Activated T-helper 1 cell treated with anti-CD3 and anti-CD28 coated beads, Interleukin-12 subunit alpha, Interleukin-12 subunit beta, Interleukin-2, Interleukin-4 antibody, amounts not matched to agents 30 ng/mL and 10 ng/mL and 1 ng/mL, durations not matched to agents 14 hours and 24 hours and 36 hours (primary cell): Measurements from ENCODE around the gene TTC21A. TPM values are rescaled to one million over a fixed set of nuclear protein-coding genes. Genes with fewer than 3 reads are reported as not detected.

ENCODE experiments used
- DNase-seq: peaks from one replicate; pipeline ENCODE4 v3.0.0; 2021; ENCODE audit warnings: low spot score
- H3K27ac Mint-ChIP-seq: one replicate; pipeline ENCODE4 v1.8.0; 2021; ENCODE audit warnings: mild to moderate bottlenecking, mixed read lengths
- H3K27me3 Mint-ChIP-seq: one replicate; pipeline ENCODE4 v1.8.0; 2022; ENCODE audit warnings: mild to moderate bottlenecking, moderate library complexity, mixed read lengths; ENCODE audit not compliant: insufficient read depth
- H3K36me3 Mint-ChIP-seq: one replicate; pipeline ENCODE4 v1.8.0; 2021; ENCODE audit warnings: low read depth, mixed read lengths
- H3K4me1 Mint-ChIP-seq: one replicate; pipeline ENCODE4 v1.8.0; 2021; ENCODE audit warnings: low read depth, mixed read lengths
- H3K4me3 Mint-ChIP-seq: one replicate; pipeline ENCODE4 v1.8.0; 2021; ENCODE audit warnings: mild to moderate bottlenecking, moderate library complexity, mixed read lengths
- H3K9me3 Mint-ChIP-seq: one replicate; pipeline ENCODE4 v1.8.0; 2021; ENCODE audit warnings: mixed read lengths
- intact Hi-C: fragments of 100-400 bp; cut with micrococcal nuclease; formaldehyde crosslinking; loops from one replicate; pipeline ENCODE4 v1.15.1; 2024
- total RNA-seq: library from RNA; stranded (reverse); gene quantifications from 2 replicates; pipeline ENCODE4 v1.2.3, GENCODE V29; 2022

TTC21A gene
- total RNA-seq, 1 donor from 2014 or later: 1.0 TPM

- H3K27ac Mint-ChIP-seq: peak overlapping the region; percentile 67
- peaks cover 32% of the 10 kb centered on the region for H3K4me1 Mint-ChIP-seq
Measured at GRCh38 chr3:39138804-39139415, 31.4 kb downstream of the TTC21A start.

GRCh38 chr3:39139442-39139841 is 32.0 kb downstream of the TTC21A start:
- Mint-ChIP-seq H3K27ac (no peak overlapping the region), H3K4me3 (no peak overlapping the region), H3K9me3 (no peaks in the 10 kb centered on the region)

More at GRCh38 chr3:39138804-39139415, 31.4 kb downstream of the TTC21A start:
- H3K4me3 Mint-ChIP-seq: no peak overlapping the region
- DNase-seq: no peak
- H3K36me3 Mint-ChIP-seq: peaks cover 40% of the 10 kb centered on the region
- intact Hi-C loops: no loop called here
- H3K9me3 Mint-ChIP-seq: no peaks in the 10 kb centered on the region
- no peaks in the 10 kb centered on the region for H3K27me3 Mint-ChIP-seq

GRCh38 chr3:39140341-39140971 is 33.0 kb downstream of the TTC21A start:
- H3K9me3 Mint-ChIP-seq: no peaks in the 10 kb centered on the region
- H3K27ac Mint-ChIP-seq: no peak overlapping the region
- no peaks in the 10 kb centered on the region for H3K27me3 Mint-ChIP-seq
- intact Hi-C loops: no loop called here
- H3K36me3 Mint-ChIP-seq: peaks cover 52% of the 10 kb centered on the region
- no peak for DNase-seq
- H3K4me3 Mint-ChIP-seq: no peak overlapping the region
- peaks cover 32% of the 10 kb centered on the region for H3K4me1 Mint-ChIP-seq

More at GRCh38 chr3:39139442-39139841, 32.0 kb downstream of the TTC21A start:
- peaks cover 32% of the 10 kb centered on the region for H3K4me1 Mint-ChIP-seq
- H3K27me3 Mint-ChIP-seq: no peaks in the 10 kb centered on the region
- H3K36me3 Mint-ChIP-seq: peaks cover 45% of the 10 kb centered on the region
- no peak for DNase-seq
- intact Hi-C loops: no loop called here

- Mint-ChIP-seq H3K36me3 (peaks cover 60% of the 10 kb centered on the region), H3K9me3 (no peaks in the 10 kb centered on the region), H3K4me3 (no peak overlapping the region), H3K27me3 (no peaks in the 10 kb centered on the region), H3K27ac (no peak overlapping the region), H3K4me1 (peaks cover 40% of the 10 kb centered on the region)
- no peak for DNase-seq
- intact Hi-C loops: no loop called here
Measured at GRCh38 chr3:39141171-39141995, 33.9 kb downstream of the TTC21A start.

- Mint-ChIP-seq H3K4me3 (no peak overlapping the region), H3K36me3 (peaks cover 62% of the 10 kb centered on the region), H3K27ac (no peak overlapping the region), H3K9me3 (no peaks in the 10 kb centered on the region), H3K27me3 (no peaks in the 10 kb centered on the region), H3K4me1 (peaks cover 46% of the 10 kb centered on the region)
- intact Hi-C loops: no loop called here
- no peak for DNase-seq
Measured at GRCh38 chr3:39142067-39142466, 34.6 kb downstream of the TTC21A start.

- Mint-ChIP-seq H3K27ac (no peak overlapping the region), H3K9me3 (no peaks in the 10 kb centered on the region), H3K4me3 (no peak overlapping the region), H3K4me1 (peaks cover 56% of the 10 kb centered on the region), H3K36me3 (peaks cover 62% of the 10 kb centered on the region), H3K27me3 (no peaks in the 10 kb centered on the region)
- intact Hi-C loops: no loop called here
- no peak for DNase-seq
Measured at GRCh38 chr3:39143051-39143885, 35.8 kb downstream of the TTC21A start.

- H3K27ac Mint-ChIP-seq: no peak overlapping the region
- peaks cover 67% of the 10 kb centered on the region for H3K36me3 Mint-ChIP-seq
- intact Hi-C loops: no loop called here
- H3K9me3 Mint-ChIP-seq: no peaks in the 10 kb centered on the region
- H3K27me3 Mint-ChIP-seq: no peaks in the 10 kb centered on the region
- H3K4me3 Mint-ChIP-seq: no peak overlapping the region
- peaks cover 56% of the 10 kb centered on the region for H3K4me1 Mint-ChIP-seq
- DNase-seq: no peak
Measured at GRCh38 chr3:39144095-39144747, 36.7 kb downstream of the TTC21A start.

GRCh38 chr3:39144748-39145380 is 37.4 kb downstream of the TTC21A start:
- Mint-ChIP-seq H3K36me3 (peaks cover 73% of the 10 kb centered on the region), H3K27ac (no peak overlapping the region), H3K27me3 (no peaks in the 10 kb centered on the region), H3K9me3 (no peaks in the 10 kb centered on the region), H3K4me1 (peaks cover 56% of the 10 kb centered on the region), H3K4me3 (no peak overlapping the region)
- no peak for DNase-seq
- intact Hi-C loops: no loop called here

- Mint-ChIP-seq H3K9me3 (no peaks in the 10 kb centered on the region), H3K36me3 (peaks cover 76% of the 10 kb centered on the region), H3K27me3 (no peaks in the 10 kb centered on the region), H3K27ac (peak overlapping the region; percentile 97), H3K4me1 (peaks cover 65% of the 10 kb centered on the region), H3K4me3 (no peak overlapping the region)
- intact Hi-C loops: no loop called here
- DNase-seq: no peak
Measured at GRCh38 chr3:39146083-39146501, 38.6 kb downstream of the TTC21A start.

GRCh38 chr3:39146611-39147591 is 39.4 kb downstream of the TTC21A start:
- Mint-ChIP-seq H3K9me3 (no peaks in the 10 kb centered on the region), H3K4me1 (peaks cover 67% of the 10 kb centered on the region), H3K27ac (peak overlapping the region; percentile 97), H3K4me3 (peak overlapping the region; percentile 94), H3K36me3 (peaks cover 72% of the 10 kb centered on the region), H3K27me3 (no peaks in the 10 kb centered on the region)
- intact Hi-C loops: loop anchor here (1.0 kb wide), 2 partner anchors 33 to 39 kb away; no protein-coding TSS in a partner anchor
- DNase-seq: peak; percentile 64
